HG03575 (cell line): ENCODE data around the gene CIAPIN1.
A peak's percentile ranks its signal among the peaks of the same experiment; 100 is the strongest.
"Not testable (repeated sequence)": the region's sequence is repeated elsewhere in the genome, so short reads cannot be mapped to it uniquely, and the experiment has no call there.

Experiments
- ATAC-seq: cut with Tn5 transposase; IDR thresholded peaks from one replicate; pipeline ENCODE4 v1.9.1; 2021; ENCODE audit not compliant: unreplicated experiment, insufficient number of reproducible peaks, low FRiP score; ENCODE audit errors: extremely low read depth

The CIAPIN1 gene

GRCh38 chr16:57413301-57413730, 33.9 kb downstream of the CIAPIN1 start:
- peak; percentile 69 for ATAC-seq

DNA sequence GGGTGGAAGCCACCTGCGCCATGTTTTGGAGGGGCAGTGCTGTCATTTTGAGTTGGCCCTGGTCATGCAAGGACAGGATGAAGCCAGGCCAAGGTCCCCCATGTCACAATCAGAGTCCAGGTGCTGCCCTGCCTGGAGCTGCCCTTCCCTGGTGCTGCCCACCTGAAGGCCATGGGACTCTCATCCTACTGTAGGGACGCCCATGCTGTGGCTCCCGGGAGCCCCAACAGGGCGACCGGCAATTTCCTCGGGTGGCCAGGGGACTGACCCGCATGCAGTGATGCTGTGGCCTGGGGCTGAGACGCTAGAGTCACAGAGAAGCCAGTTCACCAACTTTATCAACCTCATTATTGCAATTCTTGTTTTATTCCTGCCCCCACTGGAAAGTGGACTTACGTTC, 34.6 kb downstream of the CIAPIN1 start:
- ATAC-seq = no peak

DNA sequence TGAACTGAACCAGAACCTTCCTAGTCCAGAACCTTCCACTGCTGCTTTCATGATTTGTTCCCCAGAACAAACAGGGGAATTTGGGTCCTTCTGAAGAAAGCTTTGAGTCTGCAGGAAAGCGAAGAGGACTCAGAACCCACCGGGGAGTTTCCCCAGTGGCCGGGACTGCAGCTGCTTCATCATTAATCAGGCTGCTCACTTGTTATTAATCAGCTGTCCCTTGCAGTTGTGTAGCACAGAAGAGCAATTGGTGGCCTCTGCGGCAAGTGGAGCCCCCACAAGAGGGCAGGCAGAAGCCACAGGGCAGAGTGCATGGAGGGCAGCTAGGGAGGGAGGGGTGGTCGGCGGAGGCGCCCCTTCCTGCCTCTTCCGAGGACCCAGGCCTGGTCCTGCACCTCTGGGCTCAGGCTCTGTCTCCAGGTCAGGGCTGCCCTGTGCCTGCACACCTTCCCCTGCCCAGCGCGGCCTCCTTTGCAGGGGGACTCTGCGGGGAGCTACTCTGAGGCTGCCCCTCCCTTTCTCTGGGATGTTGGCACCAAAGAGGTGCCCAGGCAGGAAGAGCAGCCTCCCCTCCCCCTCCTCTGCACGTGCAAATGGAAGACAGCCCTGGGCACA, 35.7 kb downstream of the CIAPIN1 start:
- no peak for ATAC-seq

DNA sequence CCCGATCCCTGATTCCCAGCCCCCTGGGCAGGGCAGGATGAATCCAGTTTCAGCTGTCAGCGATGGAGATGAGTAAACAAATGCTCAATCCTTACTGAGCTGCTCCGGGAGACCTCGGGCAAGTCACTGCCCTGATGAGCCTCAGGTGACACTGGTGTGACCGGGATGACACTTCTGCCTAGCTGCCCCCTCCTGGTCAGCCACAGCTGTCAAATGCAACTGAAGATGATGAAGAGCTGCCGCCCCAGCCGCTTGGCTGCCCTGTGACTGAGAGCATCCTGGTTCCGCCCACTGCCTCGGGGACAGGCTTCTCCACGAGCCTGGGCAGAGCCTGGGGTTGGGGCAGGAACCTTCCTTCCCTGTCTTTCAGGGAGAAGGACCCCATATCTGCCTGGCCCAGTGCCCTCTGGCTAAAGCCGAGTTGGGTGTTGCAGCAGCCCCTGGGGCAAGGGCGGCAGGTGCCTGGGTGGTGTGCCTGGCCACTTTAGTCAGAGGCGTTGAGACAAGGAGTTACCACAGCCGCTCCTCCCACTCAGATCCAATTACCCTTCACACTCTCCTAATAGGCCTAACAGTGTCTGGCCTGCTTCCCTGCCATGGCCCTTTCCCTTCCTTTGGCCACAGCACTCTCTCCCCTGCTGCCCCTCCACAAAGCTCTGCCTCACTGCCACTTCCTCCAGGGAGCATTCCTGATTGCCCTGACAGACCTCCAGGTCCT, 37.2 kb downstream of the CIAPIN1 start:
- ATAC-seq = no peak

DNA sequence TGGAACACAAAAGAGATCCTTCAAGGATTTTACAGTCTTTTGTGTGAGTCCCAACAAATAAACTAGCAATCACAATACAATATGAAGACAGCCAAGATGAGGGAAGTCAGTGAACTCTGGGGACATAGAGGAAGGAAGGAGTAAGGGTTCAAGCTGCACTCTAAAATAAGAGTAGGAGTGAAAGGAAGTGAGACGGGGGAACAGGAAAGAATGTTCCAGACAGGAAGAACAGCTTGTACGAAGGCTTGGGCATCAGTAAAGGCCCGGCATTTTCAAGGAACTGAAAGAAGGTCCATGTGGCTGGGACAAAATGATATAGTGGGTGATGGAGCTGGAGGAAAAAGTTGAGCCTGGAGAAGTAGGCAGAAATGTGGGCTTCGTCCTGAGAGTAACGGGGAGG, 38.1 kb downstream of the CIAPIN1 start:
- ATAC-seq = no peak

- no peak for ATAC-seq
Measured at GRCh38 chr16:57407521-57408353, 39.4 kb downstream of the CIAPIN1 start.

DNA sequence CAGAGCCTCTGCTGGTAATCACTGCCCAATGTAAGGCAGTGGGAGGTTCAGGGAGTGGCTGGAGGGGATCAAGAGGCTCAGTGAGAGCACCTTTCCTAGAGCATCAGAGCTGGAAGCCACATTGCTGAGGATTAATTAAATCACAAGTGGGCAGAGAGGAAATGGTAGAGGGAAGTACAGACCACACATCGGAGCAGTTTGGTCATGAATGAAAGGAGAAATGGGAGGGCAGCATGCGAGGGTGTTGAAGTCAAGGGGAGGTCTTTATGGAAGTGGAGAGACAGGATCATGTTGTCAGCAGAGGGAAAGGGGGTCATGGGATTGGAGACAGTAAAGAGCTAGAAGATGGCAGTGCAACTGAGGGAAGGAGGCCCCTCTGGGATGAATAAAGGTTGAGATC, 40.3 kb downstream of the CIAPIN1 start:
- ATAC-seq = no peak

- no peak for ATAC-seq
Measured at GRCh38 chr16:57405097-57405496, 42.1 kb downstream of the CIAPIN1 start.

- ATAC-seq = no peak
Measured at GRCh38 chr16:57403965-57404817, 43.0 kb downstream of the CIAPIN1 start, which contains the start of gene CCL17. TSS of gene CCL17 (plus strand) at chr16:57404767. CDS start at chr16:57413933, 9,166 bp downstream.

- no peak for ATAC-seq
Measured at GRCh38 chr16:57401943-57402640, 45.1 kb downstream of the CIAPIN1 start.

DNA sequence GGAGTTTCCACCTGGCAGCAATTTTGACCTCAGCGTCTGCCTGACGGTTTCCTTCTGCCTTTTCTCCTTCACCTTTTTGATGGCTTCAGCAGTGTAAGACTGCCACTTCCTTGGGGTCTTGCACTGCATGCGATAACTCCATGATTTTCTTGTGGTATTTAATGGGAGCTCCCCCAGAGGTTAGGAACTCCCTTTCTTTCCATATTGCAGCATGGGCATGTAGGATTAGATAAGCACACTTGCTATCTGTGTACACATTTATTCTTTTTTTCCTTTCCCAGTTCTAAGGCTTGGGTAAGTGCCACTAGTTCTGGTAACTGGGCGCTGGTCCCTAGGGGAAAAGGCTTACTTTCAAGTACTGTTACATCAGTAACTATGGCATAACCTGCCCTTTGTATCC, 49.7 kb downstream of the CIAPIN1 start:
- not testable (repeated sequence) for ATAC-seq

DNA sequence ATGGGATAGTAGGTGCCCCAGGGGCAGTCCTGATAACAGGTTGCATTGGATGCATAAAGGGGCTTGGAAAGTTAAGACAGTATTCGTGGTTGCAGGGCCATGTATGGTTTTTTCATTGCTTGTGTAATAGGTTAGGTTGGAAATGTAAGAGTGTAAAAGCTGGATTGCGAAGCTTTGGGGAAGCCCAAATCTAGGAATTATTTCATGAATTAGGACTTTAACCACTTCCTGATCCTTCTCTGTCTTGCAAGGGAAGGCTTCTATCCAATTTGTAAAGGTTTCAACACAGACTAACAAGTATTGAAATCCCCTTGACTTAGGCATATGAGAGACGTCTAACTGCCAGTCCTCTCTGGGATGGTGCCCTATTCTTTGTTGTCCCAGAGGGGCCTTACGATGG, 50.4 kb downstream of the CIAPIN1 start:
- ATAC-seq = no peak

- no peak for ATAC-seq
Measured at GRCh38 chr16:57395026-57395425, 52.2 kb downstream of the CIAPIN1 start.

DNA sequence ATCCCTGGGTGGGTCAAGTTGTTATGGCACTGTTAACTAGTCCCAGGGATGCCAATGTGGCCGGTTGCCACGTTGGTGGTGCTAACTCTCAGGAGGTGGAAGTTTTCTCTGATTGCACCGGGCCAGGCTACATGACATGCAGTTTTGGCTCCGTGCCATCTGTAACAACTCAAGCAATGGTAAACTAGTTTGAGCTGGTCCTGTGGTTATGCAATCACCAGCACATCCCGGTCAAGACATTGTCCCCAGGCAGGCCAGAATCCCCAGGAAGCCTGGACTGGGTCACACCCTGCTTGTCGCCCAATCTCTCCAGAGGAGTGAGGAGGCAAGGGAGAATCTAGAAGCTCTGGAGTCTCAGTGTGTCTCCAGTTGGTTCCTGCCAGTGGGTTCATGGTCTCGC, 52.7 kb downstream of the CIAPIN1 start:
- no peak for ATAC-seq

DNA sequence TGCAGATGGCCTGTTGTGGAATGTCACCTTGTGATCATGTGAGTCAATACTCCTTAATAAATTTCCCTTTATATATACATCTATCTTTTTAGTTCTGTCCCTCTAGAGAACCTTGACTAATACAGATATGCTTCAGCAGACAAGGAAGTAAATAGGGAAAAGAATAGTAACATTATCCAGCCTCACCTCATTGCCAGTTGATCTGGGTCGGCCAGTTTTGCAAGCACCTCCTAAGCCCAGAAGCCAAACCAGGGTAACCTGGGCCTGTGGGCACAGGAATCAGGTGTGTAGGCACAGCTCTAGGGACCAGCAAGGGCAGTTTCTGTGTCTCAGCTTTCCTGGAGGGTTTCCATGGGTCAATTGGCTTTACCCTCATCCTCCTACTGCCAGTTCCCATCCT, 54.5 kb downstream of the CIAPIN1 start:
- ATAC-seq = no peak

DNA sequence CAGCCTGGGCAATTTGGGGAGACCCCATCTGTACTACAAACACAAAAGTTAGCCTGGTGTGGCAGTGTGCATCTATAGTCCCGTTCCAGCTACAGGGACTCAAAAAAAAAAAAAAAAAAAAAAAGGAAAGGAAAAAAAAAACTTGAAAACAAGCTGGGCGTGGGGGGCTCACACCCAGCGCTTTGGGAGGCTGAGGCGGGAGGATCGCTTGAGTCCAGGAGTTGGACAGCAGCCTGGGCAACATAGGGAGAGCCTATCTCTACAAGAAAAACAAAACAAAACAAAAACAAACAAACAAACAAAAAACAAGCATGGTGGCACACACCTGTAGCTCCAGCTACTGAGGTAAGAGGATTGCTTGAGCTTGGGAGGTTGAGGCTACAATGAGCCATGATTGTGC, 55.5 kb downstream of the CIAPIN1 start:
- ATAC-seq = no peak

DNA sequence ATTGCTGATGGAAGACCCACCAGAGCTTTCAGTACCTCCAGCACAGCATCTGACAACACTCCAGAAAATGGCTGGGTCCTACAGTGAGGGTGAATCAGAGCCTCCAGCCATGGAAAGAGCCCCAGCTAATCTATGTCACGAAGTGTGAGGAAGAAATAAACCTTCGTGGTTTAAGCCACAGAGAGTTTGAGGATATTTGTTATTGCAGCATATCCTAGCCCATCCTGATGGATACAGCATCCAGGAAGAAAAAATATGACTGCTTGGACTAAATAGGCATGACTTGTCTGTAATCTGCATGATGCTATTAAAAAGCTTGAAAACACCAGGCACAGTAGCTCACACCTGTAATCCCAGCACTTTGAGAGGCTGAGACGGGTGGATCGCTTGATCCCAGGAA, 55.9 kb downstream of the CIAPIN1 start:
- no peak for ATAC-seq

- no peak for ATAC-seq
Measured at GRCh38 chr16:57390636-57391295, 56.4 kb downstream of the CIAPIN1 start.
